C1 segment of cervical spinal cord (tissue), 14 donors: ENCODE measurements around the gene NDST1.
"Not testable (repeated sequence)": the region's sequence is repeated elsewhere in the genome, so short reads cannot be mapped to it uniquely, and the experiment has no call there.

Source experiments
- DNase-seq, 14 donors: peaks; one replicate each; lab custom pipeline; 2025; lab: John Stamatoyannopoulos, UW

NDST1 gene

DNA sequence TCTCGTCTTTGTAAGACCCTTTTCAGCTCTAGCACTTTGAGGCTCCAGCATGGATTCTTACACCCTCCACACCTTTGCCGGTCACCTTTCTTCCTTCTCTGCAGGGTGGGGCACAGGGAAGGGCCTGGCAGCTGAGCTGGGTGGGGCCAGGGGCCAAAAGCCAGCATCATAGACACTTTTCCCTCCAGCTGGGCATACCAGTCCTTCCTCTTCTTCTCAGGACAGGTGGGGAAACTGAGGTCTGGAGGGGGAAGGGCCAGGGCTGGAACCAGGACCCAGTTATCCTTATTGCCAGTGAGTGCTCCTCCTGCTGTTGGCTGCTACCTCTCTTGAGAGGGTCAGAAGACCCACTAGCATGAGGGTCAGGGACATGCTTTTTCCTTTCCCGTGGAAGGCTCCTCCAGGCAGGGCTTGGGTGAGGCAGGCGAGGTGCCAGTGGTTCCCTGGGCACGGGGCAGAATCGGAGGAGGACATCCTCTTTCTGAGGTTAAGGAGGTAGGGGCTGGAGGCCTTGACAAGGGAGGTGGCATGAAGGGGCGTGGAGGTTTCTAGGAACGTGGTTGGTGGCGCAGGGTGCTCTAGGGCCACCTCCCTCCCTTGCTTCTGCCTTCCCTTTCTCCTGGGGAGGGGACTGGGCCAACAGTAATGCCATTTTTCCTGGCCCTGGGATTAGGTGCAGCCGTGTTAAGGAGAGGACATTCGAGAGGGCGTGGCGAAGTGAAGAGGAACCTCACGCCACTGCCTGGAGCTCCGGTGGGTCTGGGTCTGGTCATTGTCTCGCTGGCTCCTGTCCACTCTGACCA is at the start of gene NDST1:
Gene NDST1 (plus strand): TSS at position 658 of the 803 bp plus-strand sequence. CDS start 13,124 bp downstream, outside the sequence.
- no peak for DNase-seq

DNA sequence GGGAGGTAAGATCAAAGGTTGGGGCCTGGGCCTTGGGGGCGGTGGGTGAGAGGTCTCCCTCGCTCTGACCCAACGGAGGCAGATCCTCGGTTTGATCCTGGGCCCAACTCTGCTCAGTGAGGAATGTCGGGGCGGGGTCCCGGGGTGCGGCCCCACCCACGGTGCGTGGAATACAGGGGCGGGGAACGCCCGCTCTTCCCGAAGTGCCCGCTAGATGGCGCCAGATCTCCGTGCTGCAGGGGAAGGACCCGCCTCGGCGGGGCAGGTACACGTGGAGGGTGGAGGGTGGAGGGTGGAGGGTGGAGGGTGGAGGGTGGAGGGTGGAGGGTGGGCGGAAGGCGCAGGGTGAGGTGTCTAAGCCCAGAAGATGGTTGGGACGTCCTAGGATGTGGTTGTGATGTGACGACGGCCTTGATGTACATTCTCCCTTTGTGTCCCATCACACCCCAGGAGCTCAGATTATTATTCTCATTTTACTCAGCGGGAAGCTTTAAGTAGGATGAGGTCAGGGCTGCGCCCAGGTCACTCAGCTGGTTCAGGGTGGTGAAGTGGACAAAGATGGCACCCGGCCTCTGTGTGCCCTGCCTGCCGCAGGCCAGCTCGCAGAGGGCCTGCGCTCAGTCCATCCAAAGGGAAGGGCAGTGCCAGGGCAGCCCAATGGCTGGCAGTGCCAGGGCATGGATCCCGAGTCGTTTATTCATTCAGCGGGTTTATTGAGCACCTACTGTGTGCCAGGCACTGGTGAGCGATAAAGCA is 49.0 kb upstream of the NDST1 start:
- DNase-seq, result peak; percentile 3 to 79 (median 32)

DNA sequence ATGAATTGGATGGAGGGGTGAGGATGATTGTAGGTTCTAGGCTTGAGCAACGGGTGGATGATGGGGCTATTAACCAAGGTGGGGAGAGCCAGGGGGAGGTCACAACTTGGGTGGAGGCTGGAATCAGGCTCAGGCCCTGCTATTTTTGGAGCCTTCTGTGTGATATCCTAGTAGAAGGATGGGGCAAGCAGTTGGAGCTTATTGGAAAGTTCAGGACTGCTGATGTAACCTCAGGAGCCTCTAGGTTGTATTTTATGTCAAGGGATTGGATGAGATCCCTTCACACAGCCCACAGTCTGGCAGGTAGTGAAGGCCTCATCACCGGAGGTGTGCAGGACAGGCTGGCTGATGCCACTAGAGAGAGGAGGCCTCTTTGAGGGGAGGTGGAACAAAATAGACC is 47.1 kb upstream of the NDST1 start:
- DNase-seq, result no peak

- DNase-seq, result no peak
Measured at GRCh38 chr5:150461231-150461630, 46.7 kb upstream of the NDST1 start.

DNA sequence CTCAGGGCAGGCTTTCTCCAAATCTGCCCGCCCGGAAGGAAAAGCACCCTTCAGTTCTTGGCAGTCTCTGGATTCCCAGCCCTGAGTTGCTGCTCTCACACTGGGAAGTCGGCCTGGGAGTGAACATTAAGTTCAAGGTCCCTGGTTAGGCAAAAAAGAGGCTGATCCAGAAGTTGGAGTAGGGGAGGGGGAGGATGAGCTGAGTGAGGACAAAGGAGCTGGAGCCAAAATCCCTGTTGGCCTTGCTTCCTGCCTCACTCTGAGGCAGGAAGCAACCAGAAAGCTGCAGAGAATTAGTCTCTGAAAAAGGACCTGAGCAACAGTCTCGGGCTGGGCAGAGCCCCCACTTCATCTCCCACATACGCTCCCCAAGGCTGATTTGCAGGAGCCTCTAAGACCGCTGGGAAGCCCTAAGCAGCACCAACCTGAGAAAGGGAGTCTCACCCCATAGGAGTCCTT is 43.3 kb upstream of the NDST1 start:
- peak in 2 of 14 donors; percentile 2 to 3 for DNase-seq

DNA sequence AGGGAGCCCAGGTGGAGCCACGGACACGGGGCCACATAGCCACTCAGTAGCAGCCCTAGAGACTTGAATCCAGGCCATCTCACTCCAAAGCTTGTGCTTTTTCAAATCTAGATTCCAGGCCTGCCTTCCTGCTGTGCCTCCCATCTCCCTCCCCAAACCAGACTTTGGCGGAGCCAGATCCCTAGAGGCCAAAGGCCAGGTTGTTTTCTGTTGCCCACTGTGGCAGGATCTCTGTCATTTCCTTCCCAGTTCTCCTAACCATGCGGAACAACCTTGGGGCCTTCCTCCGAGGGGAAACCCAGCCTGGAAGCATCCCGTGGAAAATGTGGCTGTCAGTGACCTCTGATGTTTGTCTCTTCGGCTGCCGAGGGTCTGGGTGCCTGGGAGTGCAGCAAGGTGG is 42.0 kb upstream of the NDST1 start:
- no peak for DNase-seq

DNA sequence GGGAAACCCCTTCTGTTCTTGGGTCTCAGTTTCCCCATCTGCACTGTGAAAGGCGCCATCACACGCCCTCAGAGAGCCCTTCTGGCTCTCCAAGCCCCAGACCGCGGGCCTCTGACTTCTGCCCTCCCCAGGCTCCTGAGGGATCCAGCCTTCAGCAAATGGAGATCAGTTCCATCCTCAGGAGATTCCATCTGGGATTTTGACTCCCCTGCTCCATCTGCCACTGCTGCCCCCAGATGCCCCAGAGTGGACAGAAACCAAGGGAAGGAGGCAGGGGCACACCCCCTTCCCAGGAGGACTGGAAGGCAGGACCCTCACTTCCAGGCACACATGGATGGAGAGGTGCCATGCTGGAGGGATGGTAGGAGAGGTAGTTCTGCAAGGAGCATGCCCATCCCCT is 39.7 kb upstream of the NDST1 start:
- DNase-seq, result no peak

- DNase-seq, result no peak
Measured at GRCh38 chr5:150469718-150470469, 38.0 kb upstream of the NDST1 start.

GRCh38 chr5:150473673-150474358 is 34.1 kb upstream of the NDST1 start:
- DNase-seq, result no peak

DNA sequence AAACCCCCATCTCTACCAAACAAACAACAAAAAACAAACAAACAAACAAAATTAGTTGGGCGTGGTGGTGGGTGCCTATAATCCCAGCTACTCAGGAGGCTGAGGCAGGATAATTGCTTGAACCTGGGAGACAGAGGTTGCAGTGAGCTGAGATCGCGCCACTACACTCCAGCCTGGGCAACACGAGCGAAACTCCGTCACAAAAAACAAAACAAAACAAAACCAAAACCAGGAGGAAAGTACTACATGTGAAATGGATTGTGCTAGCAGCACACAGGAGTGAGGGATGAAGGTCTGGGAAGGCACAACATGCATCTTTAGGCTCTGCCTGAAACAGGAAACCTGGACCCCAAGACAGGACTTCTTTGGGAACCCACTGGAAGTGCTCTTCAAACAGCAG is 31.4 kb upstream of the NDST1 start:
- DNase-seq, result not testable (repeated sequence)

GRCh38 chr5:150479416-150479815 is 28.5 kb upstream of the NDST1 start:
- no peak for DNase-seq

GRCh38 chr5:150481708-150481965 is 26.3 kb upstream of the NDST1 start:
- no peak for DNase-seq

DNA sequence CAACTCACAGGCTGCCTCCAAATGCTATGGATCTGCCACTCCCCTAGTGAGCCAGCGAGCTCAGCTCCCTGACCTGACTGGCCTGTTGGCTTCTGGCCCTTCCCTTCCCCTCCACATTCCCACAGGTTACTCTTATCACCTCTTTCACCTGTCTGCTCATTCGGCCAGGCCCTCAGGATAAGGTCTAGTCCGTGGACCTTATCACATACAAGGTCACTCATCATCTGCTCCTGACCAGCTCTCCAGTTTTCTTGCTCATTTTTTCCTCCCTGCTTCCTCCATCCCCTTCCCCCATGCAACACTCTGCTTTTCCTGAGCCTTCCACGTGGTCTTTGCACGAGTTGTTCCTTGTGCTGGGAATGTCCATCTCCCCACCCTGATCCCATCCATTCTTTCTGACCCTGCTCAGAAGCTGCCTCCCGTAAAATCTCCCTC is 25.9 kb upstream of the NDST1 start:
- no peak for DNase-seq

DNA sequence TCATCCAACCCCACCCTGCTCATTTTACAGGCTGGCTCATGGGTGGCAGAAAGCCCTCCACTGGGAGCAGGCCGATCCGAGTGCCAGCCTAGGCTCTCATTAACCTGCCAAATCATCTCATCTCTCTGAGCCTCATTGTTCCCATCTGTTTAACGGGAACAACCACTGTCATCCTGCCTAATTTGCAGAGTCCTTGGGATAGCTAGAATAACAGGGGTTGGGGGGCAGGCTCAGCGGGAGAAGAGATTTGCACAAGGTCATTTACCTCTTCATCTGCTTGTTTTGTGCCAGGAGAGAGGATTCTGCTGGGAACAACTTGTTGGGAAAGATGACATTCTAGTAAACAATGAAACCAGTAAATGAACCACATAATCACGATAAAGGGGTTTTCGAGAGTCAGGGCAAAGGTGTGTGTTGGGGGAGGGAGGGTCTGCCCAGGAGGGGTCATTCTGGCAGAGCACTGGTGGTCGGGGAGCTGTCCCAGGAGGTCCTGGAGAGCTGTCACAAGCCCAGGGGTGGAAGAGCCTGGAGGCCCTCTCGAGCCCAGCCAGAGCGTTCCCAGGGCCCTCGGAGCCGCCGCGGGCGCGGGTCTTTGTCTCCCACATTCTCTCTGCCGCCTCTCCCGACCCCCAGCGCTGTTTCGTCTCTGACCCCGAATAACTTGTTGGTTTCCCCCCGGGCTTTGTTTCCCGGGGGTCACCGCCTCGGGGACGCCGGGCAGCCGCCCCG is 22.8 kb upstream of the NDST1 start:
- no peak for DNase-seq

- DNase-seq, result peak in 10 of 14 donors; percentile 21 to 80 (median 56)
Measured at GRCh38 chr5:150485693-150486401, 22.1 kb upstream of the NDST1 start.

- peak in 9 of 14 donors; percentile 36 to 81 (median 53) for DNase-seq
Measured at GRCh38 chr5:150486402-150487198, 21.3 kb upstream of the NDST1 start.

DNA sequence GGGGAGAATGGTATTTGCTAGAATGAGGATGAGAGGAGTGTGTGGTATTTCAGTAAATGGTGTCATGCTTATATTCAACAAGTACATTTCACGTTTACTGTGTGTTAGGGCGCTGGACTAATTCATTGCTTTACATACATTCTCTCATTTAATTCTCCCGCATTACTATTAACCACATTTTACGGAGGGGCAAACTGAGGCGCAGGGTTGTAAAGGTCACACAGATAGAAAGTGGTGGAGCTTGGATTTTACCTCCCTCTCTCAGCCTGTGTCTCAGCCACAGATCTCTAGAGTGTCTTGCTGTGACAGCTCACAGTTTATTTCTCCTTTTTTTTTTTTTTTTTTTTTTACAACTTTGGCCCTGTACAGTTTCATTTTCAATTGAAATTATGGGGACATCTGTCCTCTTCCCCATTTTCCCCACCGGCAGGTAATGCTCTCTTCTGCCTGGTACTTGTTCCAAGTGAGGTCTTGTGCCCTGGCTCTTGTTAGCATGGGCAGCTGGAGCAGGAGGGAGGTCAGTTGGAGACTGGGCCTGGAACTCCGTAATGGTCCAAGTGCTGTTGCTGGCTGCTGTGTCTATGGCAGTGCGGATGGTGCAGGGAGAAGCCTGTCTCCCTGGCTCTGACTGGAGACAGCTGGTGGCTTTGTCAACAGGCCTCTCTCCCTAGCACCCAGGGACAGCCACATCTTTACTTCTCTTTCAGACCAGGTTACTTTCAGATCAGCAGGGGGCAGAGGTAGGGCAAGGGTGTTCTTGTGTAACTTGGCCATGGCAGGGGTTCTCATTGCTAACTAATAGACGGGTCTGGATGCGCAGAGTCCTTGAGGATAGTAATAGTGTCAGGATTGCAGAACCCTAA is 20.5 kb upstream of the NDST1 start:
- DNase-seq, result peak in 11 of 14 donors; percentile 40 to 74 (median 57)
